HG02678 (cell line): ENCODE data around the gene SIRT3.
"Not testable (repeated sequence)": the region's sequence is repeated elsewhere in the genome, so short reads cannot be mapped to it uniquely, and the experiment has no call there.

Experiments
- ATAC-seq: cut with Tn5 transposase; IDR thresholded peaks from one replicate; pipeline ENCODE4 v1.9.1; 2021; ENCODE audit warnings: mild to moderate bottlenecking, moderate library complexity; ENCODE audit not compliant: unreplicated experiment

Gene SIRT3

DNA sequence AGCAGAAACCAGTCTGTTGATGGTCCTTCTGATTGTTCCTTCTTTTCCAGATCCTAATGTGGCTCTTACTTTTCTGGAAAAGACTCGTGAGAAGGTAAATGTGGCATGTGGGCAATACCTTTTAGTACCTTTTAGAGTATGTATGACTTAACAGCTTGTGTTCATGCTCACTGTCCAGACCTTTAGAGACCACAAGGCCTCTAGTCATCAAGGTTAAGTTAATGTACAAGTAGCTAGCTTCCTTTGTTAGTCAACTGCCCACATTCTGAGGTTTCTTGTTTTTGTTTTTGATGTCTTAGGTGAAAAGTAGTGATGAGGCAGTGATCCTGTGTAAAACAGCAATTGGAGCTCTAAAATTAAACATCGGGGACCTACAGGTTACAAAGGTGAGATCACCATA, 8.2 kb upstream of the SIRT3 start:
- ATAC-seq: no peak

DNA sequence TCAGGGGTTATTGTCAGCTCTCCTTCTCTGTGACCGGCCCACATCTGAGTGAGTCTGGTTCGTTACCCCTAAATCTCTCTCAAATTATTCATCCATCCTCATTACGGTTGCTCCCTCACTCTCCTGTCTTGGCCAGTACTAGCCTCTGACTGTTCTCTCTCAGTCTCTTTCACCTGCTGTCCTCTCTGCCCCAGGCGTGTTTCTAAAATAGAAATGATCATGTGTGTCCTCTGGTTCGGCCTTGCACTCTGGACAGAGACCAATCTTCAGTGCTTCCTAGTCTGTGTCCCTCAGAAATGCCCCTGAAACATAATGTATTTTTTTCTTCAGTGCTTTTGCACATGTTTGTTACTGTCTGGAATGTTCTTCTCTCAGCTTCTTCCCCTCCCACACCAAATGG, 5.5 kb upstream of the SIRT3 start:
- ATAC-seq: no peak

GRCh38 chr11:240315-240714, 4.2 kb upstream of the SIRT3 start:
- ATAC-seq: no peak

- ATAC-seq: not testable (repeated sequence)
Observed at GRCh38 chr11:238346-238745, 2.2 kb upstream of the SIRT3 start.

DNA sequence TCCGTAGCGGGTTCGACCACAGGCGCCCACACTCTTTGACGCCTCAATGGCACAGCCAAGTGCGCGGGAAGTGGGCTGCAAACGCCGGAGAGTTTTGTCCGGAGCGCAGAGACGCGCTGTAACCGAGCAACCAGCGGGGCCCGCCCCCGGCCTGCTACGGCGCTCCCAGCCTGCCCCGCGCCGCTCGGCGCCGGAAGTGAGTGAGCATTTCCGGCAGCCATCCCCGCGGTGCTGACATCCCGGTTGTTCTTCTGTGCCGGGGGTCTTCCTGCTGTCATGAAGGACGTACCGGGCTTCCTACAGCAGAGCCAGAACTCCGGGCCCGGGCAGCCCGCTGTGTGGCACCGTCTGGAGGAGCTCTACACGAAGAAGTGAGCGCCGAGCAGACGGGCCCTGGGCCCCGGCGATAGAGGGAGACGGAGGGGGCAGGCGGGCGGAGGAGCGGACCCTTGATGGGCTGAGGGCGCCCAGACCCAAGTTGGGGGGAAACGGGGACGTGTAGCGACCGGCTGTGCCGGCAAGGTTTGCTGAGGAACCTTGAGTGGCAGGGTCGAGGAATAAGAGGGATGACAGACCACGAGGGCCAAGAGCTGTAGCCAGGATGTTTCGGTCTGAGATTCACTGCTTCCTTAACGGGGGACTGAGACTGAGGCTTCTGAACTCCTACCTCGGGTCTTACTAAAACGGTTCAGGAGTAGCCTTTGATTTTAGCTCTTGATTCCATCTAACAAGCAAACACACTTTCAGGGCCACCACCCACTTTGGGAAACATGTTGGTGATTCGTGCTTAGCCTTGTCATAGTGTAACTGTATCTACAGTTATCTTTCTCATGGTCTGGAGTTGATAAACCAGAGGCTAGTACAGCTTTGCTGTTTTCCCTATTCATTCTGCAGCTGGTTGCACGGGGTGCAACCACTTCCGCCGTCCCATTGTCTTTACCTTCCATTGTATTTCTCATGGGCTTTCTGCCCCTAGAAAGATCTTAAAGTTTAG, 929 bp upstream of the SIRT3 start, which contains the start of gene PSMD13:
TSS of gene PSMD13 (plus strand) at position 203 of the 994 bp plus-strand sequence. CDS start at position 277, 74 bp downstream.
- peak; percentile 77 for ATAC-seq

- peak; percentile 5 for ATAC-seq
Observed at GRCh38 chr11:235609-235996, 539 bp downstream of the SIRT3 start.

- ATAC-seq: no peak
Observed at GRCh38 chr11:235180-235579, 962 bp downstream of the SIRT3 start.

GRCh38 chr11:232783-233565, 3.2 kb downstream of the SIRT3 start:
- no peak for ATAC-seq

GRCh38 chr11:230431-230830, 5.7 kb downstream of the SIRT3 start:
- ATAC-seq: no peak

DNA sequence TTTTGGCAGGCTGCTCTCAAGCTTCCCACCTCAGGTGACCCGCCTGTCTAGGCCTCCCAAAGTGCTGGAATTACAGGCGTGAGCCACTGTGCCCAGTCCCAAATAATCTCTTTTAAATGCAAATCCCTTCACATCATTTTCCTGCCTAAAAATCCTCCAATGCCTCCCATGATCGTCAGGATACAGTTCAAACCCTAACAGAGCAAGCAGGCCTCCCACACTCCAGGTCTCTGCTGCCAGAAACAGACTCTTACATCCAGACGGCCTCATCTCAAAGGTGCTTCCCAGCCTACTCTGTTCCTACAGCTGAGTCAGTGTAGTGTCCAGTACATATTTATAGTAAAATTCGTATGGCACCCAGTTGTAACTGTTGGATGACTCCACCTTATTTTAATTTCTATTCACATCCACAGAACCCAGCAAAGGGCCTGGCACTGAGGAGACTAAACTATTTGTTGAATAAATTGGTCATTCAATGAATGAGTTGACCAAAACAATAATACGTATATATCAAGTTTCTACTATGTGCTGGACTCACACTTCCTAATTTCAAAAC, 8.2 kb downstream of the SIRT3 start:
- no peak for ATAC-seq

DNA sequence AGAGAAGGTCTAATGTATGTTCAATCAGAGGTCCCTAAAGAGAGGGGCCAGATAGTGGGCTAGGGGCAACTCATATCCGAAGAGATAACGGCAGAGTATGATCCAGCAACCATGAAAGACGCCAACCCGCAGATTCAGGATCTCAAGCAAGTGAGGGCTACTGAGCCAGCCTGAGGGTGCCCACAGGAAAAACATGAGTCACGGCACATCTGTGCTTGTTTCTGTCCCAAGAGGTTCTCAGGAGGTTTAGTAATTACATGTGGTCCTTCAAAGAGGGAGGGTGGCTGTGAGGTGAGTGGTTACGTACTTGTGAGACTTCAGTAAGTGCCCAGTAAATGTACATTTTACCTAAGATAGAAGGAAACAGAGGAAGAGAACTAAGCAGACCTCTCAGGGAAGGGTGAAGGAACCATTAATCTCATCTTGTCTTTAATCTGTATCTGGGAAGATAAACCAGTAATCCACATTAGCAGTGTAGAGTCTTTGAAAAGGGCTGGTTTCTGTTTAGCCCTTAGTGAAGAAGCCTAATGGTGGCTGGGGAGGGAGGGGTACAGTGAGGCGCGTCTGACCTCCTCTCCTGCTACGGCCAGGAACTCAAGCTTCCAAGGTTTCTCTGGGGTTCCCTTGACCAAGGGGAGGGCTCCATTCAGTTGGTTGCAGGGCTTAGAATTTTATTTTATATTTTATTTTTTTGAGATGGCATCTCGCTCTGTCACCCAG, 10.2 kb downstream of the SIRT3 start:
- ATAC-seq: peak; percentile 50

- no peak for ATAC-seq
Observed at GRCh38 chr11:224424-224823, 11.7 kb downstream of the SIRT3 start.

GRCh38 chr11:223884-224283, 12.3 kb downstream of the SIRT3 start:
- no peak for ATAC-seq

- no peak for ATAC-seq
Observed at GRCh38 chr11:223026-223789, 12.9 kb downstream of the SIRT3 start.

DNA sequence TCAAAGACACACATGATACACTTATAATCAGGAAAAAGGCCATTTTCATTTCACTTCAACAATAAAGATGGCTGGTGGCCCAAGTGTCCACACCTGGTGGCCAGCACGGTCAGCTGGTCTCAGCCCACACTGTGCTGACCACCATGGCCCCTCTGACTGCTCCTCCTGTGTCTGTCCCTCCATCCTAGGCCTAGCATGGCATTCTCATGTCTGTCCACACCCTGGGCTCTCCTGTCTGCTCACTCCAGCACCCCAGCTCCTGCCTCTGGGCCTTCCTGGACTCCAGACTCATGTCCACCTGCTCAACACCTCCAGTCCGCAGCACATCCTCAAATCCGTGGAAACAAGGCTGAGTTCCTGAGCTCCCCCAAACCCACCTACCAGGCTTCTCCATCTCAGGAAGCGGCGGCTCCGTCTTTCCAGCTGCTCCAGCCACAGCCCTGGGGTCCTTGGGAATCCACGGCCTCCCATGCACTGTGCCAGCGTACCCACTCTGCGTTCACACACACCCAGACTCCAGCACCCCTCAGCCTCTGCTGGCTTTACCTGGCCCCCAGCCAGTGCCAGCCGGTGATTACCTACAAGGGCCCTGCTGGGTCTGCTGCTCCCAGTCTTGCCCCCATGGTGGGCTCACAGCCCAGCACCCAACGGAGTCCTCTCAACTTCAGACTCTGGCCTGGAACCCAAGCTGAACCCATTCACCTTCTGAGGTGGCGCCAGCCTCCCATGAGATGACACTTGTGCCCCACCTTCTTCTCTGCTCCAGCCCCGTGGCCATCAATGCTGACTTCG, 13.9 kb downstream of the SIRT3 start:
- no peak for ATAC-seq

GRCh38 chr11:221539-221938, 14.6 kb downstream of the SIRT3 start:
- no peak for ATAC-seq

DNA sequence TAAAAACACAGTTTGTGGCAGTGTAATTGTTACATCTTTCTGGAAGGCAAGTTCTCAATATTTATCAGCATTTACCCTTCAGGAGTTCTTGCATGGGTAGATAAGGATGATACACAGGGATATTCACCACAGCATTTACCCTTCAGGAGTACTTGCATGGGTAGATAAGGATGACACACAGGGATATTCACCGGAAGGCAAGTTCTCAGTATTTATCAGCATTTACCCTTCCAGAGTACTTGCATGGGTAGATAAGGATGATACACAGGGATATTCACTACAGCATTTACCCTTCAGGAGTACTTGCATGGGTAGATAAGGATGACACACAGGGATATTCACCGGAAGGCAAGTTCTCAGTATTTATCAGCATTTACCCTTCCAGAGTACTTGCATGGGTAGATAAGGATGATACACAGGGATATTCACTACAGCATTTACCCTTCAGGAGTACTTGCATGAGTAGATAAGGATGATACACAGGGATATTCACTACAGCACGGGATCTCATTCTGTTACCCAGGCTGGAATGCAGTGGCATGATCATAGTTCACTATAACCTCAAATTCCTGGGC, 15.4 kb downstream of the SIRT3 start:
- ATAC-seq: not testable (repeated sequence)

- no peak for ATAC-seq
Observed at GRCh38 chr11:218815-219593, 17.1 kb downstream of the SIRT3 start.
